Astrocyte of the spinal cord (primary cell): ENCODE measurements around the gene CDHR1.

ENCODE experiments used
- DNase-seq: peaks from one replicate; pipeline ENCODE4 v3.0.0; 2011; ENCODE audit warnings: low read depth, low spot score
- H3K4me3 ChIP-seq: 2 replicates; pipeline ENCODE4 v1.5.1; 2011; ENCODE audit warnings: low read depth, mild to moderate bottlenecking, low read length, moderate library complexity
- in situ Hi-C: cut with HindIII; loops from 2 replicates; pipeline ENCODE4 v1.10.0; 2017; ENCODE audit warnings: low sequenced_read_pairs
- TF ChIP-seq, protein P1 (sequence below): IDR thresholded peaks from 2 replicates; pipeline ENCODE4 v1.5.1; 2012; ENCODE audit warnings: low read depth, mild to moderate bottlenecking, low read length, inconsistent platforms

The CDHR1 gene

DNA sequence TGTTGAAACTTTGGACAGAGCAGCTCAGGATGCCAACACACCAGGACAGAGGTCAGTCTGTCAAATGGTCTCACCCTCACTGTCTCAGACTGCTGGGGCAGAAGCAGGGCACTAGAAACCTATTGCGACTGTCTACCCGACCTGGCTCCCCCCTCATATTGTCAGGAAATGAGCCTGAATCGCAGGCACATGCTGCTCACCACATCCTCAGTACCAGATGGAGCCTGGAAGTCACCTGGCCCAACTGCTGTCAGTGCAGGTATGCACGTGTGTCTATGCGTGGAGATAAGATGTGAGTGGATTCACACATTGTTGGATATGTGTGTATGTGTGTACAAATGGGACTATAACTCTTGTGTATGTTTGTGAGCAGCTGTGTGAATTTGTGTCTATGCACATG is 3.2 kb upstream of the CDHR1 start:
- DNase-seq, result no peak
- TF ChIP-seq, protein P1, sequence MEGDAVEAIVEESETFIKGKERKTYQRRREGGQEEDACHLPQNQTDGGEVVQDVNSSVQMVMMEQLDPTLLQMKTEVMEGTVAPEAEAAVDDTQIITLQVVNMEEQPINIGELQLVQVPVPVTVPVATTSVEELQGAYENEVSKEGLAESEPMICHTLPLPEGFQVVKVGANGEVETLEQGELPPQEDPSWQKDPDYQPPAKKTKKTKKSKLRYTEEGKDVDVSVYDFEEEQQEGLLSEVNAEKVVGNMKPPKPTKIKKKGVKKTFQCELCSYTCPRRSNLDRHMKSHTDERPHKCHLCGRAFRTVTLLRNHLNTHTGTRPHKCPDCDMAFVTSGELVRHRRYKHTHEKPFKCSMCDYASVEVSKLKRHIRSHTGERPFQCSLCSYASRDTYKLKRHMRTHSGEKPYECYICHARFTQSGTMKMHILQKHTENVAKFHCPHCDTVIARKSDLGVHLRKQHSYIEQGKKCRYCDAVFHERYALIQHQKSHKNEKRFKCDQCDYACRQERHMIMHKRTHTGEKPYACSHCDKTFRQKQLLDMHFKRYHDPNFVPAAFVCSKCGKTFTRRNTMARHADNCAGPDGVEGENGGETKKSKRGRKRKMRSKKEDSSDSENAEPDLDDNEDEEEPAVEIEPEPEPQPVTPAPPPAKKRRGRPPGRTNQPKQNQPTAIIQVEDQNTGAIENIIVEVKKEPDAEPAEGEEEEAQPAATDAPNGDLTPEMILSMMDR, result no peak
- in situ Hi-C loops, result no loop called here
- no peak overlapping the region for H3K4me3 ChIP-seq

- TF ChIP-seq, protein P1, result no peak
- in situ Hi-C loops, result no loop called here
- no peak overlapping the region for H3K4me3 ChIP-seq
- DNase-seq, result no peak
These were observed 1.0 kb upstream of the CDHR1 start for GRCh38 chr10:84193327-84193726.

- in situ Hi-C loops, result no loop called here
- TF ChIP-seq, protein P1, result no peak
- peak; percentile 24 for DNase-seq
- no peak overlapping the region for H3K4me3 ChIP-seq
These were observed 402 bp upstream of the CDHR1 start for GRCh38 chr10:84193846-84194423.

- in situ Hi-C loops, result no loop called here
- H3K4me3 ChIP-seq, result no peak overlapping the region
- TF ChIP-seq, protein P1, result no peak
- DNase-seq, result no peak
These were observed 900 bp downstream of the CDHR1 start for GRCh38 chr10:84195044-84195830.

- no peak overlapping the region for H3K4me3 ChIP-seq
- in situ Hi-C loops, result no loop called here
- no peak for DNase-seq
- TF ChIP-seq, protein P1, result no peak
These were observed 1.7 kb downstream of the CDHR1 start for GRCh38 chr10:84196083-84196482.

- TF ChIP-seq, protein P1, result no peak
- H3K4me3 ChIP-seq, result no peak overlapping the region
- no peak for DNase-seq
- in situ Hi-C loops, result no loop called here
These were observed 2.6 kb downstream of the CDHR1 start for GRCh38 chr10:84196941-84197340.
